NCI-H1930 (cell line): ENCODE results near the gene TNFRSF21.
"Not testable (repeated sequence)": the region's sequence is repeated elsewhere in the genome, so short reads cannot be mapped to it uniquely, and the experiment has no call there.

Source experiments
- DNase-seq, 2 experiments: peaks; one replicate each; lab custom pipeline; 2025; lab: John Stamatoyannopoulos, UW

TNFRSF21 gene, protein sequence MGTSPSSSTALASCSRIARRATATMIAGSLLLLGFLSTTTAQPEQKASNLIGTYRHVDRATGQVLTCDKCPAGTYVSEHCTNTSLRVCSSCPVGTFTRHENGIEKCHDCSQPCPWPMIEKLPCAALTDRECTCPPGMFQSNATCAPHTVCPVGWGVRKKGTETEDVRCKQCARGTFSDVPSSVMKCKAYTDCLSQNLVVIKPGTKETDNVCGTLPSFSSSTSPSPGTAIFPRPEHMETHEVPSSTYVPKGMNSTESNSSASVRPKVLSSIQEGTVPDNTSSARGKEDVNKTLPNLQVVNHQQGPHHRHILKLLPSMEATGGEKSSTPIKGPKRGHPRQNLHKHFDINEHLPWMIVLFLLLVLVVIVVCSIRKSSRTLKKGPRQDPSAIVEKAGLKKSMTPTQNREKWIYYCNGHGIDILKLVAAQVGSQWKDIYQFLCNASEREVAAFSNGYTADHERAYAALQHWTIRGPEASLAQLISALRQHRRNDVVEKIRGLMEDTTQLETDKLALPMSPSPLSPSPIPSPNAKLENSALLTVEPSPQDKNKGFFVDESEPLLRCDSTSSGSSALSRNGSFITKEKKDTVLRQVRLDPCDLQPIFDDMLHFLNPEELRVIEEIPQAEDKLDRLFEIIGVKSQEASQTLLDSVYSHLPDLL

DNA sequence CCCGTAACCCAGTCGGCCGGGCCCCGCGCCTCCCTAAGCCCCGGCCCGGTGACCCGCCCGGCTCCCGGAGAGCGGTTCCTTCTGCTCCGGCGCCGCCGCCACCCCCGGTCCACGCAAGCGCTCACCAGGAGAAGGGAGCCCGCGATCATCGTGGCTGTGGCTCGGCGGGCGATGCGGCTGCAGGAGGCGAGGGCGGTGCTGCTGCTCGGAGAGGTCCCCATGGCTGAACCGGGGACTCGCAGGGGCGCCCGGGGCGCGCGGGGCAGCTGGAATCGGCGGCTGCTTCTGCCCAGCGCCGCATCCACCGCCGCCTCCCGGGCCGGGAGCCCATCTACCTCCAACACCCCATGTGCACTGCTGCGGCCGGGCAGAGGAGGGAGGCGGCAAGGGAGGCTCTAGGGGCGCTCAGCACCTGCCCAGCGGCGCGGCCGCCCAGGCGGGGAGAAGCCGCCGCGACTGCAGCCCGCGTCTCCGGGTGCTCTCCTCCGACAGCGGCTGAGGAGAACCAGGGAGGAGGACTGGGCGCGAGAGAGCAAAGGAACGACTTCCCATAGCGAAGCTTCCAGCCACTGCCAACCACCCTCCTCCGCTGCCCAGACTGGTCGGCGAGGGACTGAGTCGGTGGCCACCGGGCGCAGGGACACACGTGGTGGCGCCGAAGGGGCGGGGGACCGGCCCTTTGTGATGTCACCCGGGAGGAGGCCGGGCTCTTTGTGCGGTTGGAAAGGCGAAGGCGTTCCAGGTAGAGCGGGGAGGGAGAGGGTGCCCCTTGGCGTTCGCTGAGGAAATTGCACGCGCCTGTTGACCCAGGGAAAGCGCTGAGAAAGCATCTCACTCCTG lies at the start of gene TNFRSF21:
TSS of gene TNFRSF21 (minus strand) at position 615 of the 840 bp plus-strand sequence. CDS start at position 221, 394 bp downstream.
- DNase-seq: peak; percentile 91 to 92

DNA sequence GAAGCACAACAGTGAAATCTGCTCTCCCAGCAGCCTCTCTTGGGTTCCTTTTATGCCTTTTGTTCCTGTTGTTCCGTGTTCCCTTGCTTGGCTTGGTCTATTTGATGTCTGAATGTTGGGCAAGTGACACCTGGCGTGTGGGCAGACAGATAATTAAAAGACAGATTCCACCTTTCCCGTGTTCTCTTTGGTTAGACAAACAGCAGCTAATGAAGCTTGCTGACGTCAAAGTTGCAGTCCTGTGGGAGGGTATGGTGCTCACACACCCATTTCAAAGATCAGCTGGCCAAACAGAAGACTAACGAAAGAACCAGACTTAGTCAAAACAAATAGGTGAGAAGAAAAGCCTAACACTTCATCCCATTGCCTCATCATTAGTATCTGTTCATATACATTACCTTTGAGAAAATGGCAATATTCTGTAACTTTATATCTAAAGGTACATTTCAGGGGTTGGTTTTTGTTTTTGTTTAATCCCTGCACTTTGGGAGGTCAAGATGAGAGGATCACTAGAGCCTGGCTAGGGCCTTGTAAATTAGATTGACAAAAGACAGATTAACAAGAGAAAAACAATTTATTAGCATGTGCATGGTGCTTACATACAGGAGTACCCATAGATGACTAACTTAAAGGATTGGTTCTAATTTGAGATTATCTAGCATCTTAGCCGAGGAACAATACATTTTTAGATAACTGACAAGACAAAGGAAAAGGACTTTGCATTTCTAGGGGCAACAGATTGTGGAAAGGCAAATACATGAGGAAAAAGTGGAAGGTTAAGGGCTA lies 48.9 kb upstream of the TNFRSF21 start:
- peak; percentile 24 to 56 for DNase-seq

DNA sequence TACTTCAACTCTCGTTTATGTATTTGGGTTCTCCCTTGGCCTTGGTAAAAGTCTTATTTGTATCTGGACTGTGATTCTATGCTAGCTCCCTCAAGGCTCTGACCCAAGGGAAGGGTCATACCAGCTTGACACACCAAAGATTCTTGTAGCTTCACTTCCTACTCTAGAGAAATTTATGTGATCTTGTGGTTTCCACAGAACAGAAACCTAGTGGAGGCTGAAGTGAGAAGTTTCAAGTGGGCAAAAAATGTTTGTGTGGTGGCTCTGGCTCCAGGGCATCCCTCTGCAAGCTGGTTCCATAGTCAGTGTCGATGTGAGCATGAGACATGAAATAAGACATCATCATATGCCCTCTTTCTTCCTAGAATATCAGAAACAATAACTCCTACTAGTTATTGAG lies 48.1 kb upstream of the TNFRSF21 start:
- DNase-seq: no peak

DNA sequence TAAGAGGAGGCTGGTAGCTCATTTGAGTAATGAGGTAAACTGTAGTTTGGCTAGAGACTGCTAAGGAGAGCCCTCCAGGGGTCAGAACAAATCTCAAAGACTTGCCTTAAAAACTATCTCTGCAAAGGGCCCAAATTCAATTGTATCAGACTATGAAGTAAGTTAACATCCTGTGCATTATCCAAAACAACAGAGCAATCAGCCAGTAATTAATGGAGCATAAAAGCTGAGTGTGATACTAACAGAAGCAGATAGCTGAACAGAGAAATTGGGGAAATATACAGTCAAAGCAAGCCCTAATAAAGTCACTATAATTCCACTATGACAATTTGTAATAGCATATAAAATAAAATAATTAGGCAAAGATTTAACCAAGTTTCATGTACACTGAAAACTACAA lies 45.8 kb upstream of the TNFRSF21 start:
- DNase-seq: no peak

DNA sequence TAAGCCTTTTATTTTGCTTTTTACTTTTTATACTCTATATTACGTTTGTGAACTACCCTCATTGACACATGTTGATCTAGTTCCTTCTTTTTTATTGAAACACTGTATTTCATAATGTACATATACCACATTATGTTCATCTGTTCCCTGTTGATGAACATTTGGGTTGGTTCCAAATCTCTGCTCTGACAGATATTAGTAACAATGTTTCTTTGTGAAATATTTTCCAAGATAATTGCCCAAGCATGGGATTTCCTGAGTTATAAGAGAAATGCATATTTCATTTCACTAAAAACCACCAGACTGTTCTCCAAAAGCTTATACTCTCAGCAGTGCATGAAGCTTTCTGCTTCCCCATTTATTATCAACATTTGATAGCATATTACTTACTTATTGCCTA lies 44.2 kb upstream of the TNFRSF21 start:
- DNase-seq: no peak

DNA sequence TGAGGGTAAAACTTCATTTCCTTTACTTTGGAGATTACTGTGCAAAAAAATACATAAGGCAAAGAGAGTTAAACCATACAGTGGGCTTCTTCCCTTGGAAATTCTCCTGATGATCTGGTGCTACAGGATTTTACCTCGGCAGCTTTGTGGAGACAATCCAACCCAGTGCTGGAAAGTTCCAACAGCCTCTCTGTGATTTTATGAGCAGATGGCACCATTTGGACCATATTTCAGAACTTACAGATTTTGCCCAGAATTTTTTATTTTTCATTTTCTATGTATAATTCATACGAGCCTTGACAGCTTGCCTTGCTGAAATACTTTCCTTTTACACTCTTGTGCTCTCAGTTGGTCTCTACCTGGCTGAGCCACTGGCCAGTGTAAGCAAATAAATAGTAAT lies 43.3 kb upstream of the TNFRSF21 start:
- no peak for DNase-seq

DNA sequence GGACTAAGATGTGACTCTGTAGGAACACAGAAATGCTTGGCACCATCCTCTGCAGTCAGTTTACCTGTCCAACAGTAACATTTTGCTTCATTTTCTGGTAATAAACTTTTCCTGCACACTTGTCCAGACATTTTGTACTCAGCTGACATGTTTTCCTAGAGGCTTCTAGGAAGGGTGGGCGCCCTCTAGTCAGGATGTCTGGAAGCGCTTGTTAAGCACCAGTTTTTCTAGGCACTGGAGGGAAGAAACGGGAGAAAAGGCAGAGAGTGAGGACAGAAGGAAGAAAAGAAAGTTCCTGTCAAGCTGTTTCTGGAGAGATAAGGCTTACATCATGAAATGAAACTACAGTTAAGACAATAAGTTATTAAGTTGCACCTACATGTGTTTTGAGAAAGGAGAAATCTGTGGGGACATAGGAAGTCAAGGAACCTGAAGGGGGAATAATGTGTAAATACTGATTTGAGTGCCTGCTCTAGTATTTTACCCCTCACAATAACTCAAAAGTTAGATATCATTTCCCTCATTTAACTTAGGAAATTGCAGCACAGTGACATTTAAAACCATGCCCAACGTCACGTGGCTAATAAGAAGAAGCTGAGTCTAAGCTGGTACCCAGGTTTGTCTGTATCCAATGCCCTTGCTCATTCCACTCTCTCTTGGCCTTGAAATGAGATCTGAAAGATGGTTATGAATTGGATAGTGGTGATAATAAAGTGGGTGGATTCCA lies 42.7 kb upstream of the TNFRSF21 start:
- DNase-seq: no peak

DNA sequence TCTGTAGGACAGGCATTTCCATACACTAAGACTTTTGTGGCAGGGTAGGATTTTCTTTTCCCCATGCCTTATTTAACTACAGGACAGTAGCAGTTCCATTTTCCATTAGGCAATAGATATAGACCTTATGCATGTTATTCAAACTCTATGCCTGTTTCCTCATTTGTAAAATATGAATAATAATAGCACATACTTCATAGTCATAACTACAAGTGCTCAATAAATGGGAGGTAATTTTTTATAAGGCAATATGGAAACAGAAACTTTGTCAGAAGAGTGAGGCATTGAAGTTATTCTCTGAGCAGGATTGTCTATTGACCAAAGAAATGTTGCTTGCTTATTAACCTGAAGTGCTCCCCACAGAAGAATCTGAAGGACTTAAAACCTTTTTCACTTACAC lies 41.9 kb upstream of the TNFRSF21 start:
- DNase-seq: no peak

DNA sequence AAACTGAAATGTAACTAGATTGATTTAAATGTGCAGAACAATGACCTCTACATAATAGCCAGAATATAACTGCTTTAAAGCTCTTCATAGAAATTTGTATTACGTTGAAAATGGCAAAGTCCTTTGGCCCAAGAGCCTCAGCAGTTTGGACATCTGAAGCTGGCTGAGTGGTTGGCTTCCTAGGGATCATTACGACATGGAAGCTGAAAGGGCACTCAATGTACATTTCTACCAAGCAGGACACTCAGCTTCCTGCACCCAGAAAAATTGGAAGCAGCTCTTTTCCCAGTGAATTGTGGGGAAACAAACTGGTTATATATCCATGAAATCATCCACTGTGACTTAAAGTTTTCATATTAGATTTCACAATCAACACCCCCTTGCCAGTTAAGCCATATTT lies 40.2 kb upstream of the TNFRSF21 start:
- DNase-seq: no peak

DNA sequence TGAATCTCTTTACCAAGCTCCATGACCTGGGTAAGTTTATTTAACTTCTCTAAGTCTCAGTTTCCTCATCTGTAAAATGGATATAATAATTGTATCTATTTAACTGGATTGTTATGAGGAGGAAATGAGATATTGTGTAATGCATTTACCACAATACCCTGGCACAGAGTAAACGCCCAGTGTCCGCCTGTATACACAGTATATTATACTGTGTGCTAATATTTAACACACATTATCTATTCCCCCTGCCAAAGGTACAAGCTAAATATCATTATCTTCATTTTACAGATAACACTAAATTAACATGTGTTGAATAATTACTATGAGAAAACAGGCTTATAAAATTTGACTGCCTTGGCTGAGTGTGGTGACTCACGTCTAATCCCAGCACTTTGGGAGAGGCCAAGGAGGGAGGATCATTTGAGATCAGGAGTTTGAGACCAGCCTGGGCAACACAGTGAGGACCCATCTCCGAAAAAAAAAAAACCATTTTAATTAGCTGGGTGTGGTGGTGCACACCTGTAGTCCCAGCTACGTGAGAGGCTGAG lies 38.7 kb upstream of the TNFRSF21 start:
- no peak for DNase-seq

DNA sequence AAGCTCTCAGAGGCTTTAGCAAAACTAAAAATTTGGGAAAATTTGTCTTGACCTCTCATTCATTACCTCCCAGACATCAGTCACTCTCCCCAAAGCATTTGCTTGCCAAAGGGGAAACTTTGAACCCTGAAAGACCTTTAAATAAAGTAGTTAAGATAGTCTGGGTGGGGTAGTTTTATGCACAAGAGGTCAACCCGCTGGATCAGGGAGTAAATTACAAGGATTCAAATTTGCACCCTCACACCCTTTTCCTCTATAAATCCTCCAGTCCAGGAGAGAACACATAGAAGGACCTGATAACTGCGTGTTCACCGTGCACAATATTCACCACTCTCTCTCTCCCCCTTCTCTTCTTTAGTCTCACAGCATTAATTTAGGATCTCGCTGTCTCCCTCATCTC lies 36.1 kb upstream of the TNFRSF21 start:
- DNase-seq: no peak

DNA sequence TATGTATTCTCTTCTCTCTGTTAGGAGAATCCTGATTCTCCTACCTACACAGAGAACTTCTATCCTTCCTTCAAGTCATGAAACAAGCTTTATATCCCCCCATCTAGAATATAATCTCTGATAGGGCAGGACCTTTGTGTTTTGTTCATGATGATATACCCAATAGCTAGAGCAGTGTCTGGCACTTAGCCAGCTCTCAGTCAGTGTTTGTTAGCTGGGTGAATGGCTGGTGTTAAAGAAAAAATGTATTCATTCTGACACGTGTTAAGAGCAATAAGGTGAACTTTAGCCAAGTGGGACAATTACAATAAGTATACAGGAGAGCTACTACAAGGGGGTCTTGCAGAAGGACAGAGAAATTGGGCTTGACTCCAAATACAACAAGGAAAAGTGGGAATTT lies 34.3 kb upstream of the TNFRSF21 start:
- no peak for DNase-seq

DNA sequence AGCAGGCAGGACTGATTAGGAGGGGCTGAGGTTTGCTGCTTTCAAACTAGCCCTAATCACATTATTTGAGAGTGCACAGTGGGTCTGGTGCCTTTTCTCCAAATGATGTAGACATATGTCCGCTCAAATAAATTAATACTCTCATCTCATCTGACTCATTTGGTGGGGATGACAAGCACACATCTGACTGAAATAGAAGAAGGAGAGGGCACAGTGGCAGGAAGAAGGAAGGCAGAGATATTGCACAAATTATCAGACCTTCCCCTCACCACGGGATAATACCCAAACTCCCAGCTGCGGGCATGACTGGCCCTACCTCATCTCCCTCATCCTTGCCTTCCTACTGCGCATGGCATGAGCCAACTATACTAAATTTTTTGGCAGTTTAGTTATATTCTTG lies 33.9 kb upstream of the TNFRSF21 start:
- DNase-seq: no peak

DNA sequence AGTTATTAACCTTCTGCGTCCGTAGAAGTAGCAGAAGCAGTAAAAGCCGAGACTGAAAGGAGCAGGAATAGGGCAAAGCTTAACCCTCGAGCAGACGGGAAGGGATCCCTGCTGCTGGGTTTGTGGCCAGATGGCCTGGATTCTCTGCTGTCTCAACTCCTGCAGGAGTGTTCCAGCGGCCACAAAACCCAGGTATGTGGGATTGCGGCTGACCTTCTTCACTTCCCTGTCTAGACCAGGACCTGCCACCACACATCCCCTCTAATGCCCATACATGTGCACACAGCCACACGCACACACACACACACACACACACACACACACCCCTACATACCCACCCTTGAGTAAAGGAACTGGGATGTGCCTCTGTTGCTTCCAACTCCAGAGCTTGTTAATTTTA lies 33.1 kb upstream of the TNFRSF21 start:
- DNase-seq: no peak

DNA sequence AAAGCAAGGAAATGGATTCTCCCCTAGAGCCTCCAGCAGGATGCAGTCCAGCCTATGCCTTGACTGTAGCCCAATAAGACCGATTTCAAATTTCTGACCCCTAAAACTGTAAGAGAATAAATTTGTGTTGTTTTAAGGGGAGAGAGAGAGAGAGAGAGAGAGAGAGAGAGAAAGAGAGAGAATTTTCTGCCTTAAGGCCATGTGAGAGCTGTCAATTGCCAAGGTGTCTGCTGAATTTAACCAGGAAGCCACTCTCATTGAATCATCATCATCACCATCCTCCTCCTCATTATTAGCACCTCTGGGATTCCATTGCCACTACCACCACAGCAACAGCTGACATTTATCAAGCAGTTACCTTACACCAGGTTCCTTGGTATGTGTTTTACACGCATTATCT lies 27.8 kb upstream of the TNFRSF21 start:
- DNase-seq: no peak

DNA sequence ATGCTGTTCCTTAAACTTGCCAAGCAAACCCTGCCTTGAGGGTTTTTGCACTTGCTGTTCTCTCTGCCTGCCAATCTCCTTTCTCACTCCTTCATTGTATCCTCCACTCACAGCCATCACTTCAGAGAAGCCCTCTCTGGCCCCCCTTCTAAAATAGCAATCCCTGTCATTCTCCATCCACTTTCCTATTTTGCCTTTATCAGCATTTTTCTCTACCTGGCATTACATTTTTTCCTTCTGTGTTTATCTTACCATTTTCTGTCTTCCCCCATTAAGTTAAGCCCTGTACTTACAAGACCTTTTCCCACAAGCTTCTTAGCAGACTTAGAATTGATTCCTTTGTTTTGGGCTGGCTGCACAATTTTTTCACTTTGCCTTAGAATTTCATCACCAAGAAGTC lies 26.6 kb upstream of the TNFRSF21 start:
- no peak for DNase-seq

DNA sequence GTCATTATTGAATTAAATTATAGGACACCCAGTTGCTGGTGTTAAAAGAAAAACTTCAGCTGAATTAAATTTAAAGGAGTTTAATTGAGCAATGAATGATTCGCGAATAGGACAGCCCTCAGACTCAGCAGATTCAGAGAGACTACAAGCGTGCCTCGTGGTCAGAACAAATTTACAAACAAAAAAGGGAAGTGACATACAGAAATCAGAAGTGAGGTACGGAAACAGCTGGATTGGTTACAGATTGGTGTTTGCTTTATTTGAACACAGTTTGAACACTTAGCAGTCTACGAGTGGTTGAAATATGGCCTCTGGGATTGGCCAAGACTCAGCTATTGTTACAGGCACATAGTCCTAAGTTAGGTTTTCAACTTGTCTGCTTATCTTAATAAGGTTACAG lies 25.8 kb upstream of the TNFRSF21 start:
- DNase-seq: no peak

DNA sequence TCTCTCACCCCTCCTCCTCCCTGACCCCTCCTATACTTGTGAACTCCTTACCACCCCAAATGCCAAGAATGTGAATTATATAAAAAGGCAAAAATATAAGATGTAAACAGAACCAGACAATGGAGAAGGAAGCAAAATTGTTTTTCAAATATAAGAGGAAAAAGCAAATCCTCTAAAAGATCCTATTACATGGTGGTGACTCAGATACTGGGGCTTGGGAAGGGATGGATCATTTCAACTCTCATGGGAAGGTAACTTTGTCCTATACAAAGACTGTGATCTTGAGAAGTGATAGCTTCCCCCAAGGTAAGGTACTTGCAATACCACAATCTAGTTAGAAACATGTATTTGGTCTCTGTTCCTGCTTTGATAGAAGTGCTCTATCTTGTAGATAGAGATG lies 24.6 kb upstream of the TNFRSF21 start:
- no peak for DNase-seq

DNA sequence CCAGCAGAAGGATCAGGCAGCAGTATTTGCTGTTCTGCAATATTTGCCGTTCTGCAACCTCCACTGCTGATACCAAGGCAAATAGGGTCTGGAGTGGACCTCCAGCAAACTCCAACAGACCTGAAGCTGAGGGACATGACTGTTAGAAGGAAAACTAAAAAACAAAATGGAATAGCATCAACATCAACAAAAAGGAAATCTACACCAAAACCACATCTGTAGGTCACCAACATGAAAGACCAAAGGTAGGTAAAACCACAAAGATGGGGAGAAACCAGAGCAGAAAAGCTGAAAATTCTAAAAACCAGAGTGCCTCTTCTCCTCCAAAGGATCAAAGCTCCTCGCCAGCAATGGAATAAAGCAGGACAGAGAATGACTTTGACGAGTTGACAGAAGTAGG lies 18.9 kb upstream of the TNFRSF21 start:
- DNase-seq: not testable (repeated sequence)

DNA sequence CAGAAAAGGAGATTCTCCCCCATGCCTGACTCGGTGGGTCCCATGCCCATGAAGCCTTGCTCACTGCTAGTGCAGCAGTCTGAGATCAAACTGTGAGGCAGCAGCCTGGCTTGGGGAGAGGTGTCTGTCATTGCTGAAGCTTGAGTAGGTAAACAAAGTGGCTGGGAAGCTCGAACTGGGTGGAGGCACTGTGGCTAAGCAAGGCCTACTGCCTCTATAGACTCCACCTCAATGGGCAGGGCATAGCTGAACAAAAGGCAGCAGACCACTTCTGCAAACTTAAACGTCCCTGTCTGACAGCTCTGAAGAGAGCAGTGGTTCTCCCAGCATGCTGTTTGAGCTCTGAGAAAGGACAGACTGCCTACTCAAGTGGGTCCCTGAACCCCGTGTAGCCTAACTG lies 18.4 kb upstream of the TNFRSF21 start:
- DNase-seq: not testable (repeated sequence)

DNA sequence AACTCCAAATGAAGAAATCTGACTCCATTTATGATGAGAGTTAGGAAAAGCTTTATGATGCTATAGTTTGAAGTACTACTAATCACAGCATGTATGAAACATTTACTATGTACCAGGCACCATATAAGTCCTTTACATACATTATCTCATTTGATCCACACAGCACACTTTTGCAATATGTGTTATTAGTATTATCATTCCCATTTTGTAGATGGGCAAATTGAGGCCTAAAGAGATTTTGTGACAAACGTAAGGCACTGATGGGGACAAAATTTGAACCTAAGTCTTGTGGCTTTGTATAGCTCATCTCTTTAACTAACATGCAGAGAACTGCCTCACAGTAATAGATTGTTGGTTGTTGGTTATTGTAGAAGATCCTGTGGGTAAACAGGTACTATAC lies 14.2 kb upstream of the TNFRSF21 start:
- DNase-seq: no peak
